Lung (tissue), 12 donors: ENCODE measurements around the gene BMP8A. TPM values are rescaled to one million over a fixed set of nuclear protein-coding genes. Genes with fewer than 3 reads are reported as not detected.

Experiments
- ATAC-seq: fragments of 200-7000 bp; cut with Tn5 transposase; one replicate; pipeline ENCODE4 v1.9.1; 2020; ENCODE audit warnings: moderate number of reproducible peaks; ENCODE audit not compliant: insufficient read depth, low FRiP score
- DNase-seq, 3 donors: peaks; one replicate each; pipeline ENCODE4 v3.0.0-alpha.2; 2013 to 2017
- H3K27ac ChIP-seq, 2 donors: one replicate each; pipeline ENCODE4 v1.5.1; 2013; ENCODE audit warnings: mild to moderate bottlenecking in 2 of 2, moderate library complexity in 2 of 2, control low read depth in 1 of 2, inconsistent platforms in 1 of 2, low read depth in 1 of 2, low read length in 1 of 2
- H3K27me3 ChIP-seq, 3 donors: one replicate each; pipeline ENCODE4 v1.5.1; 2013; ENCODE audit warnings: low read length in 2 of 3; ENCODE audit not compliant: control insufficient read depth in 3 of 3, insufficient read depth in 3 of 3
- H3K36me3 ChIP-seq, 4 donors: one replicate each; pipeline ENCODE4 v1.5.1; 2013; ENCODE audit warnings: low read length in 4 of 4, mild to moderate bottlenecking in 1 of 4, moderate library complexity in 1 of 4; ENCODE audit not compliant: control insufficient read depth in 4 of 4, insufficient read depth in 4 of 4
- H3K4me1 ChIP-seq, 5 donors: one replicate each; pipeline ENCODE4 v1.5.1; 2013; ENCODE audit warnings: low read length in 5 of 5, mild to moderate bottlenecking in 2 of 5, moderate library complexity in 1 of 5; ENCODE audit not compliant: control insufficient read depth in 5 of 5, insufficient read depth in 5 of 5
- H3K4me3 ChIP-seq: one replicate; pipeline ENCODE4 v1.5.1; 2013; ENCODE audit warnings: mild to moderate bottlenecking, control low read depth, moderate library complexity
- H3K9ac ChIP-seq, 2 donors: one replicate each; pipeline ENCODE4 v1.5.1; 2013; ENCODE audit warnings: low read length in 2 of 2, control low read depth in 1 of 2; ENCODE audit not compliant: insufficient read depth in 1 of 2
- H3K9me3 ChIP-seq, 4 donors: one replicate each; pipeline ENCODE4 v1.5.1; 2013; ENCODE audit warnings: low read length in 3 of 4, mild to moderate bottlenecking in 1 of 4, moderate library complexity in 1 of 4; ENCODE audit not compliant: control insufficient read depth in 4 of 4, insufficient read depth in 3 of 4
- WGBS, 2 donors: extraction: QIAGEN DNeasy Blood & Tissue Kit; methylation state at CpG; one replicate each; pipeline ENCODE4 v1.1.7; 2013; 5-methylcytosine and 5-hydroxymethylcytosine counted together
- polyA plus RNA-seq, 2 donors: library from polyadenylated mRNA; stranded (reverse); fragments of 200-250 nt; gene quantifications; one replicate each; pipeline ENCODE4 v1.2.1, GENCODE V29; 2013
- total RNA-seq, 2 donors: library from RNA; depleted of rRNA in 1 of 2; stranded (reverse); fragments of >200 nt in 1 of 2; gene quantifications; one replicate each; pipeline ENCODE4 v1.2.1, GENCODE V29; 2014 to 2021
- TF ChIP-seq, protein P1 (sequence below): IDR thresholded peaks from 2 replicates; pipeline ENCODE4 v1.5.1; 2012; ENCODE audit warnings: mild to moderate bottlenecking; ENCODE audit errors: control extremely low read depth, extremely low read depth
- donor health status: control.
- donor health status: control.
- donor health status: Bipolar disorder and iron deficiency.
- donor health status: healthy.
- donor health status: DM: yes; HTN: yes; CAD: no.

The BMP8A gene
- total and polyA plus RNA-seq, 4 donors: 0.30 to 0.68 (median 0.55) TPM; not detected in 1

DNA sequence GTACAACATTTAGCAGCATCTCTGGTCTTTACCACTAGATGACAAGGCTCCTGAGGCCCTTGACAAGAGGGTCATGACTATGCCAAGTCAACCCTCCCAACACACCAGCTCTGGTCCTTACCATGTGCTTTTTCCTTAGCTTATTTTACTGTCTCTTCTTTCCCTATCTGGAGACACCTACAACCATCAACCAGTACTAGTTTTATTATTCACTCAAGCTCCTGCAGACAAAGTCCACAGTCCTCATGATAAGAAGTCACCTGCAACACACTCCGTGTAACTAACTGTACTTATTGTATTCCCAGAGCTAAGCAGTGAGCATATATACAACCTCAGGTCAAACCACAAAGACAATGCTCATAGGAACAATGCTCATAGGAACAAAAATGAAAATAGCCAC lies 69.8 kb downstream of the BMP8A start:
- DNase-seq (no peak), ATAC-seq (no peak)
- peaks cover 47 to 52% (median 50%) of the 10 kb centered on the region in 4 donors for H3K36me3 ChIP-seq
- H3K27ac ChIP-seq: no peak overlapping the region
- 95 to 100% methylated on average over 1 of the region's 1 CpG for WGBS, 2 donors
- H3K4me3 ChIP-seq: no peak overlapping the region
- no peaks in the 10 kb centered on the region for H3K9me3 ChIP-seq
- TF ChIP-seq, protein P1, sequence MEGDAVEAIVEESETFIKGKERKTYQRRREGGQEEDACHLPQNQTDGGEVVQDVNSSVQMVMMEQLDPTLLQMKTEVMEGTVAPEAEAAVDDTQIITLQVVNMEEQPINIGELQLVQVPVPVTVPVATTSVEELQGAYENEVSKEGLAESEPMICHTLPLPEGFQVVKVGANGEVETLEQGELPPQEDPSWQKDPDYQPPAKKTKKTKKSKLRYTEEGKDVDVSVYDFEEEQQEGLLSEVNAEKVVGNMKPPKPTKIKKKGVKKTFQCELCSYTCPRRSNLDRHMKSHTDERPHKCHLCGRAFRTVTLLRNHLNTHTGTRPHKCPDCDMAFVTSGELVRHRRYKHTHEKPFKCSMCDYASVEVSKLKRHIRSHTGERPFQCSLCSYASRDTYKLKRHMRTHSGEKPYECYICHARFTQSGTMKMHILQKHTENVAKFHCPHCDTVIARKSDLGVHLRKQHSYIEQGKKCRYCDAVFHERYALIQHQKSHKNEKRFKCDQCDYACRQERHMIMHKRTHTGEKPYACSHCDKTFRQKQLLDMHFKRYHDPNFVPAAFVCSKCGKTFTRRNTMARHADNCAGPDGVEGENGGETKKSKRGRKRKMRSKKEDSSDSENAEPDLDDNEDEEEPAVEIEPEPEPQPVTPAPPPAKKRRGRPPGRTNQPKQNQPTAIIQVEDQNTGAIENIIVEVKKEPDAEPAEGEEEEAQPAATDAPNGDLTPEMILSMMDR: no peak
- H3K27me3 ChIP-seq: no peaks in the 10 kb centered on the region
- H3K9ac ChIP-seq: no peak overlapping the region
- H3K4me1 ChIP-seq: no peaks in the 10 kb centered on the region

DNA sequence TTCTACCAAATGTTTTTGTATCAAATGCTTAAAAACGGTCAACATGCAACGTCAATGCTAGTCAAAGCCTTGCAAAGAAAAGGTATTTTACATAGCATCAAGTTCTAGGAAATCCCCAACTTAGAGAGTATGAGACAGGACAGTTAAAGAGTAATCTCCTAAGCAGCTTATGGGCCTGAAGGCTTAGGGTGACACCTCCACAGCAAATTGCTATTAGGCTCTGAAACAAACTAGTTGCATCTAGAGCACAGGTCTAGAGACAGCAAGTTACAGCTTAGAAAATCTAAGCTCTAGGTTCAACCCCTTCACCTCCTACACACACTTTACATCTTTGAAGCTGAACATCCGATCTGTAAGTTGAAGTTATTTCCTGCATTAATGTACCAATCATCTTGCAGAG lies 71.5 kb downstream of the BMP8A start:
- DNase-seq (no peak), ATAC-seq (no peak)
- Histone ChIP-seq H3K36me3 (peaks cover 58 to 64% (median 62%) of the 10 kb centered on the region in 4 donors), H3K27me3 (no peaks in the 10 kb centered on the region), H3K27ac (no peak overlapping the region), H3K4me3 (no peak overlapping the region), H3K9me3 (no peaks in the 10 kb centered on the region), H3K9ac (no peak overlapping the region), H3K4me1 (no peaks in the 10 kb centered on the region)
- TF ChIP-seq, protein P1: no peak
- WGBS, 2 donors: 83 to 91% methylated on average over 3 of the region's 3 CpGs

DNA sequence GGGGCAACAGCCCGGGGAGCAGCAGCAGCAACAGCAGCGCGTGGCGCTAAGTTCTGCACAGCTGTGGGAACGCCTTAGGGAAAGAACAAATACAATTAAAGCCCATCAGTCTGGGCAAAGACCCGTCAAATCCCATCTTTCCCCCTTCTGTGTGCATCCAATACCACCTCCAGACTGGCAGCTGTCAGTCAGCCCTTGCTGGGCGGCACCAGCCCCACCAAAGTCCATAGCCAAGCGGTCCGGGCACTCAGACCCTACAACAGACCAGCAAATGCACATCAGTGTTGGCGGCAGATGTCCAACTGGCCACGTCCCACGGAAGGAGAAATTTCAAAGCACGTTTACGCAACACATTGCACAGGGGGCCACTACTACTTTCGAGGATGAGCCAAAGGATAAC lies 72.2 kb downstream of the BMP8A start:
- Histone ChIP-seq H3K27me3 (no peaks in the 10 kb centered on the region), H3K9me3 (no peaks in the 10 kb centered on the region), H3K4me1 (no peaks in the 10 kb centered on the region), H3K27ac (no peak overlapping the region), H3K4me3 (no peak overlapping the region), H3K36me3 (peaks cover 63 to 69% (median 66%) of the 10 kb centered on the region in 4 donors), H3K9ac (no peak overlapping the region)
- 80 to 94% methylated on average over 15 of the region's 15 CpGs for WGBS, 2 donors
- ATAC-seq (no peak), DNase-seq (no peak)
- TF ChIP-seq, protein P1: no peak

DNA sequence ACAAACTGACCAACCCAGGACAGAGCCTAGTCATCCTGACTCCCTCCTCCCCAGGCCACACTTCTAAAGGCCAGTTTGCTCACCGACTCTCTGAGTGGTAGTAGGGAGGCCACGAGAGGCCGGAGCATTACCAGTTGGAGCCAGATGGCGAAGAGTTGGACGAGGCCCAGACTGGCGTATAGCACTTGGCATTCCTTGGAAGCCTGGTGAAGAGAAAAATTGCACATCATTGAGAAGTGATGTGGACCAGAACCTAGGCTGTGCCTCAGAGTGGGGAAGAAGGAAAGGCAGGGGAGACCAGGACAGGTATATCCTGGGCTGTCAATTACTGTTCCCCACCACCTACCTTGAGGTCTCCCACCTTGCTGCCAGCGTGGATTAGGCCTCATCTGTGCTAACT lies 72.9 kb downstream of the BMP8A start:
- H3K9ac ChIP-seq: no peak overlapping the region
- H3K36me3 ChIP-seq: peaks cover 63 to 75% (median 69%) of the 10 kb centered on the region in 4 donors
- WGBS, 2 donors: 88 to 97% methylated on average over 7 of the region's 7 CpGs
- no peak for DNase-seq
- H3K4me3 ChIP-seq: no peak overlapping the region
- ATAC-seq: no peak
- H3K27ac ChIP-seq: no peak overlapping the region
- no peaks in the 10 kb centered on the region for H3K9me3 ChIP-seq
- TF ChIP-seq, protein P1: no peak
- H3K4me1 ChIP-seq: no peaks in the 10 kb centered on the region
- H3K27me3 ChIP-seq: no peaks in the 10 kb centered on the region
